Duodenal mucosa (tissue), 2 donors: Measurements from ENCODE around the gene EIF3F.

ENCODE experiments used
- H3K27ac ChIP-seq: one replicate; pipeline ENCODE4 v1.7.0; 2013; ENCODE audit warnings: low read depth, low read length
- H3K27me3 ChIP-seq, 2 donors: one replicate each; pipeline ENCODE4 v1.7.0; 2013; ENCODE audit warnings: low read length in 2 of 2, control low read depth in 1 of 2; ENCODE audit not compliant: insufficient read depth in 2 of 2, control insufficient read depth in 1 of 2
- H3K36me3 ChIP-seq, 2 donors: one replicate each; pipeline ENCODE4 v1.7.0; 2013; ENCODE audit warnings: low read length in 2 of 2, control low read depth in 1 of 2; ENCODE audit not compliant: insufficient read depth in 2 of 2, control insufficient read depth in 1 of 2
- H3K4me1 ChIP-seq, 2 donors: one replicate each; pipeline ENCODE4 v1.7.0; 2013; ENCODE audit warnings: low read length in 2 of 2, control low read depth in 1 of 2; ENCODE audit not compliant: insufficient read depth in 2 of 2, control insufficient read depth in 1 of 2
- H3K4me3 ChIP-seq, 2 donors: one replicate each; pipeline ENCODE4 v1.7.0; 2013; ENCODE audit warnings: low read length in 2 of 2, low read depth in 1 of 2
- H3K9ac ChIP-seq, 2 donors: one replicate each; pipeline ENCODE4 v1.7.0; 2013; ENCODE audit warnings: low read length in 2 of 2, low read depth in 1 of 2
- H3K9me3 ChIP-seq, 2 donors: one replicate each; pipeline ENCODE4 v1.7.0; 2013; ENCODE audit warnings: low read length in 2 of 2, control low read depth in 1 of 2; ENCODE audit not compliant: control insufficient read depth in 1 of 2

Gene EIF3F

DNA sequence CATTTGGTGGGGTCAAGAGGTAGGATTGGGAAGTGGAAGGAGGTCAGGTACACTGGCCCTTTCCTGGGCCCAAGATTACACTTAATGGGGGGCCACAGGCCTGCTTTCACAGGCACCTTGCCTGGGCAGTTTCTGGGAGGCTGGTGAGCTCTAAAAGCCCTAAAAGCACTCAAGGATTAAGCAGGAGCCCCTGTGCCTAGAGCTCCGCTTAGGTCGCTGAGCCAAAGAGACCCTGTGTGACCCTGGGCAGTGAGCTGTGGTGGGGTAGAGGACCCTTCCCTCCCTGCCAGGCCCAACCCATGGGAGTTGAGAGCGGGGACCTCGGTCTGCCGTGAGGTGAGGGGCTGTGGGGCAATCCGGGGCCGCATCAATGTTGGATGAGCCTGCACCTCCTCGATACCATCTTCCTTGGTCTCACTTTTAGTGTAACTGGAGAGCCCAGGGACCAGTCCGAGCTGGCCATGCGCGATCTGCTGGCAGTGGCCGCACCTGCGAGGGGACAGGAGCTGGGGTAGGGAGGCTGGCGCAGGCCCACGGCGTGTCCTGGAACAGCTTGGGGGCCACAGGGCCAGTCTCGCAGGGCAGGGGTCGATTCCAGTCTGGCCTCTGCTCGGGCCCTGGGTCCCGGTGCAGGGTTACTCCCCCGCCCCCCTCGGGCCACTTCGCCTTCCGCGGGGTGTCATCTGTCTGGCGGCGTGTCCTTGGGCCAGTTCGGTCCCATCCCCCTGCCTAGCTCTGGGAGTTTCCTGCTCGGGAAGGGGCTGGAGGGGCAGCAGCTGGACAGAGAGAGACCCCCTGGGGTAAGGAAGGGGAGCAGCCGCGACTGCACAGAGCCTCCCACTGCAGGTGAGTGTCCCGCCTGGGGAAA lies 44.3 kb downstream of the EIF3F start:
- no peak overlapping the region for H3K27ac ChIP-seq
- no peak overlapping the region for H3K4me3 ChIP-seq
- no peaks in the 10 kb centered on the region for H3K9me3 ChIP-seq
- H3K27me3 ChIP-seq: peaks cover 7 to 16% of the 10 kb centered on the region in 2 donors
- no peaks in the 10 kb centered on the region for H3K36me3 ChIP-seq
- no peak overlapping the region for H3K9ac ChIP-seq
- peaks cover 13 to 23% of the 10 kb centered on the region in 2 donors for H3K4me1 ChIP-seq

DNA sequence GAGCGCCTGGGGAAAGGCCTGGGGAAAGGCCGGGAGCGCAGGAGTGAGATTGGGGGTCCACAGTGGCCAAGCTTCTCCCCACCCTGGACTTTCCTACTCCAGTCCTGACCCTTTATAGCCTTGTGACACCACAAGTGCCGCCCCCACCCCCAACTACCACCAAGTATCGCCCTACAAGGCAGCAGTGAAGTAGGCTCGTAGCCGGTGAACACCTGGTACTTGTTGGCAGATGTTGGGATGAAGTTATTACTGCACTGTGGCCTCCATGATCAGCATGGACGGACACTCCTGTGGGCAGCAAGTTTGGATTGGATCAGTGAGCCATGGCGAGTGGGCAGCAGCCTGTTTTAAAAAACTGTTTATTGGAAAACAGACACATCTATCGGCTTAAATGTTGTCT lies 45.0 kb downstream of the EIF3F start:
- Histone ChIP-seq H3K9me3 (no peaks in the 10 kb centered on the region), H3K4me1 (peaks cover 13 to 23% of the 10 kb centered on the region in 2 donors), H3K9ac (no peak overlapping the region)

DNA sequence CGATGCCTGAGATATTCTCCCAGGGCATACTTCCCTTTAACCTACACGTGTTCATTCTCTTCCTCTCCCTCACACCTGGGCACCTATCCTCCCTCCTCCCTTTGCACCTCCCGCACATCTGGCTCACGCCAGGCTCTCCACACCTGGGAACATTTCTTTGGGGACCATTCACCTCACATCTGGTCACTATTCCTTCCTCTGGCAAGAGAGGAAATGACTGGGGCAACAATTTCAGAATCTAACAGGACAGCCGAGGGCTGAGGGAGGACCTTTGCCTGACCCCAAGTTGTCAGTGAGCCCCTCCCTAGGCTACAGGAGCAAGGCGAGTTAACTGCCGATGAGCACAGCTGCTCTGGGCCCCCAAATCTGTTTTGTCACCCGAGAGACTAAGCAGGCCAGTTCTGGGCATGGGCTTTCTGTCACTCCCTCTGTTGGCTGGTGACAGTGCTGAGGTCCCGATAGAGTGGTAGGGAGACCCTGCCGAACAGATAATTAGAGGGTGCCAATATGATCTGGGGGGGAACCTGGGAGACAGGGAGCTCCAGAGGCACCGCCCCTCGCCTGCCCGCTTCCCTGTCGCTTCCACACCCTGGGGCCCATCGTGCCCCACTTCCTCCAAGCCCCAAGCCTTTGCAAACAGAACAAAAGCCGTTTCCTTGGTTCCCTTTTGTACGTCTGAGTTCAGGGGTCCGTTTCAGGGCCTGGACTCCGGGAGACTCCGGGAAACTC lies 45.6 kb downstream of the EIF3F start:
- Histone ChIP-seq H3K4me3 (no peak overlapping the region), H3K4me1 (peaks cover 13 to 23% of the 10 kb centered on the region in 2 donors), H3K27ac (no peak overlapping the region), H3K27me3 (peaks cover 7 to 16% of the 10 kb centered on the region in 2 donors), H3K9me3 (no peaks in the 10 kb centered on the region), H3K9ac (no peak overlapping the region), H3K36me3 (no peaks in the 10 kb centered on the region)

More for the DNA sequence above, 45.0 kb downstream of the EIF3F start:
- Histone ChIP-seq H3K36me3 (no peaks in the 10 kb centered on the region), H3K4me3 (no peak overlapping the region), H3K27ac (no peak overlapping the region), H3K27me3 (peaks cover 7 to 16% of the 10 kb centered on the region in 2 donors)

DNA sequence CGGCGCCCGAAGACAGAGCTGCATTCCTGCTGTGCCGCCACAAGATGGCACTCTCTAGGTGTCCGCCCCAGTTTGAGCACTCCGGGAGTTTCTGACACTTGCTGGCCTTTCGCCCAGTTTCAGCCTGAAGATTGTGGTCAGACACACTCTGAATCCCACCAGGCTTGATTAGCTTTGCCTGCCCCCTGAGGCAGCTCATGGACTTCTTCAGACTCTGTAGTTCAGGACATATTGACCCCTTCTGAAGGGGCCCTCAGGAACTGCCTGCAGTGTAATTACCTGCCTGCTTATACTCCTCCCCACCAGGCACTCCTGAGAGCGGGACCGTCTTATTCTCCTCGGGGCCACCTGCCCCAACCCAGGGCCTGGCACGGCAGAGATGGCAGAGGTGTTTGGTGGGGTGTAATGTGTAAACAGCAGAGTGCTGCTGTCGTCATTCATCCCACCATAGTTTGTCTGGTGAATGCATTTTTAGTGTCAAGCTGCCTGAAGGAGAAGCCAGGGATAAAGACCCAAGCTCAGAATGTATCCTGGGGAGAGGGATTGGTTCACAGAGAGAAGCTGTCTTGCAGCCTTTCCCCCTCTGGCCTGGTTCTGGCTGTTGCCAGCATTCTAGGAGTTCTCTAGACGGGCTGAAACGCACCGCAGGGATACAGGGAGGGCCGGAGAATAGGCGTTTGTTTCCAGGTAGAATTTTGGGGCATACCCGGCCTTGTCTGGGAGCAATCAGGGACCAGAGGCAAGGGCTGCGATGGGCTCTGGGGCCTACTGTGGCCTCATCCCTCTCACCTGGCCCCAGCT lies 46.4 kb downstream of the EIF3F start:
- peak overlapping the region in 1 of 2 donors; percentile 43 for H3K9ac ChIP-seq
- no peak overlapping the region for H3K27ac ChIP-seq
- no peaks in the 10 kb centered on the region for H3K36me3 ChIP-seq
- H3K4me1 ChIP-seq: peaks cover 13 to 23% of the 10 kb centered on the region in 2 donors
- no peaks in the 10 kb centered on the region for H3K9me3 ChIP-seq
- H3K27me3 ChIP-seq: peaks cover 7 to 16% of the 10 kb centered on the region in 2 donors
- H3K4me3 ChIP-seq: no peak overlapping the region

DNA sequence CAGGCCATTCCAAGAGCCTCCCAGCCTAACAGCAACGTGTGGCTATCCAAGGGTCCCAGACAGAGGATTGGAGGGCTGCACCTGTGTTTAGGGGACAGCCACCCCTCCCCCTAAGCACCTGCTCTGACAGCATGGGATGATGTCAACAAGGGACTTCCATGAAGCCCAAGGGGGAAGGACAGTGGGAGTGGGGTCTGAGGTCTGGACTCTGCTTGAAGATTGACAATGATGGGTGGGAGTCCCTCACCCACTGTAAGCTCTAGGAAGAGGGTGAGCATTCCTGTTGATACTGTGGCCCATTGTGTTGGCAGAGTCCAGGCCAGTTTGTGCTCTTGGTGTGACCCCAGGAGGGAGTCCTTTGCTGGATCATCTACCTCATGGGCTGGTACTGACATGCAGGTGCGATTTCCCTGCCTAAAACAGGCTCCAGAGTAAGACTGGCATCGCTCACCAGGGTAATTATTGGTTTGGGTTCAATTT lies 47.0 kb downstream of the EIF3F start:
- Histone ChIP-seq H3K27ac (no peak overlapping the region), H3K4me3 (no peak overlapping the region), H3K36me3 (no peaks in the 10 kb centered on the region), H3K9me3 (no peaks in the 10 kb centered on the region), H3K27me3 (peaks cover 7 to 16% of the 10 kb centered on the region in 2 donors), H3K9ac (no peak overlapping the region), H3K4me1 (peaks cover 13 to 23% of the 10 kb centered on the region in 2 donors)

DNA sequence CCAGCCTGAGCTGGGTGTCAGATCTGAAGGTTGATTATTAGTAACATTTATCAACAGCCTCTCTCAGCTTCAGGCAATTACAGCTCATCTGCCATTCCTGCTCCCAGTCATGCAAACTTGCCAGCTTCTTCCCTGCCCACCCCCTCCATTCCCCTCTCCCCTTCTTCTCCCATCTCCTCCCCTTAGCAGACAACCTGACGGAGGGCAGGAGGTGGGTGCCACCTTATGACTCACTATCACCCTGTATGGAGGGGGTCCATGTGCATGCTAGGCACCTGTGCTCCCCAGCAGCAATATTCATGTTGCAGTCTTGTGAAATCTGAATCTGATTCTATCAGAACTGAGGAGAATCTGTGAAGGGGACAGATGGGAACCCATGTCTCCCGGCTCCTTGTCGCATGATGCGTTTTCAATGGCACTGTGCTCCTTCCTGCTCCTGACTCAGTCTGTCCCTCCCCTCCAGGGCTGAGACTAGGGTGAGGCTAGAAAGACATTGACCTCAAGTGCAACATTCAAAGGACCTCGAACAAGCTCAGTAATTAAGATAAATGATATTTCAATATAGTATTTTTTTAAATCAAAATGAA lies 47.6 kb downstream of the EIF3F start:
- Histone ChIP-seq H3K9me3 (no peaks in the 10 kb centered on the region), H3K4me1 (peaks cover 13 to 23% of the 10 kb centered on the region in 2 donors), H3K9ac (no peak overlapping the region), H3K4me3 (no peak overlapping the region), H3K36me3 (no peaks in the 10 kb centered on the region), H3K27me3 (peaks cover 7 to 16% of the 10 kb centered on the region in 2 donors), H3K27ac (no peak overlapping the region)

DNA sequence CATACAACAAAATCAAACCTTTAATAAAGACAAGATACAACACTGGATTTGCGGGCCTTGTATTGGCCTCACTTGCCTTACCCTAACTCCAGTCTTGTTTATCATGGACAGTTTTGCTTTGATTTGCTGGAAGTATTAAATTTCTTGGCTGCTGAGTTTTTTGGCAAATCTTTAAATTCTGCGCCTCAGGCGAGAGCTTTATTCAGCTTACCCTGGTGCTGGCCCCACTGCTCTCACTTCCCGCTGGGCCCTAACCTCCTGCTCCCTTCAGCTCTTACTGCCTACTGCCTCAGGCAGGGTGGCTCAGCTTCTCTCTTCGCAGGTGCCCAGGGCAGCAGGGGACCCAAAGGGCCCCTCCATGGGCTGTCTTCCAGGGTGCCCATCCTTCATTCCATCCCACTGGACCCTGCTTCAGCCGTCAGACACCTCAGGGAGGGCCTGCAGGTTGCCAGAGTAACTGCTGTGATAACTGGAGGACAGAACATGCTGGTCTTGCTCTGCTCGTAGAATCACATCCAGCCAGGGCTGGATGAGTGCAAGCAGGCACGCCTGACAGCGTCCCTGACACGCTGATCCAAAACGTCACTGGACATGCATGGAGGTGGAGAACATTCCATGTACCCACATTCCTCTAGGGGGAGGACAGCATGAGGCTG lies 48.2 kb downstream of the EIF3F start:
- Histone ChIP-seq H3K4me3 (no peak overlapping the region), H3K27ac (no peak overlapping the region), H3K36me3 (no peaks in the 10 kb centered on the region), H3K4me1 (peaks cover 13 to 23% of the 10 kb centered on the region in 2 donors), H3K9ac (no peak overlapping the region), H3K27me3 (peaks cover 4 to 16% of the 10 kb centered on the region in 2 donors), H3K9me3 (no peaks in the 10 kb centered on the region)

DNA sequence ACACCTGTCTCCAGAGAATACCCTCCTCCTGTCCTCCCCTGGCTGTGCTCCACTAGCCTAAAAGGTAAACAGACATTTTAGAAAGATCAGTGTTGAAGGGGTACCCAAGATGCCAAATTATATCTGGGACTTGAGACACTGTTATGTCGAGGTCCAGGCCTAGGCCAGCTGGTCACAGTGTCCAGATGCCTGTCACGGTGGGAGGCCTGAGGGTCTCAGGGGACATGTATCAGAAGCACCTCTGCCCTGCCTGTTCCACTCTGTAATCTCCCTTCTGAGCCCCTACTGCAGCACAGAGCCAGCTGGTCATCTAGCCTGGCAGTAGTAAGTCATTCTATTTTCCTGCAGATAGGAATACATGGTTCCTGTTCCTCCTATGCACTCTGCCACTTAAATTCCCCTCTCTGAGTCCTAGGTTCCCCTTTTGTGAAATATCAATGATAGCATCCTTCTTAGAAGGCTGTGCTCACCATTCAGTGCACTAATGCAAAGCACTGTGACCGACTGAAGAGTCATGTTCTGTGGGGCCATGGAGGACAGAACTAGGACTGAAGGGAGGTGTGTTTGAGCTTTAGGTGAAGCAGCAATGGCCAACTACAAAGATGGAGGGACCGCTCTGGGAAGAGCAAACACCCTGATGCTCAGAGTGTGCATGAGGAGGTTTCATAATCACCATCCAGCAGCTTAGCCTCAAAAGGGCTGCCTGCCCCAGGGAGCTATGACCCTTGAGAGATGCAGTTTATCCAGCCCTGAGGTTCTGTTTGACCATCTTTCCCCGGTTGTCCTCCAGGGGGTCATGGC lies 49.1 kb downstream of the EIF3F start:
- Histone ChIP-seq H3K27me3 (peaks cover 3 to 10% of the 10 kb centered on the region in 2 donors), H3K36me3 (no peaks in the 10 kb centered on the region), H3K9me3 (no peaks in the 10 kb centered on the region), H3K4me3 (no peak overlapping the region), H3K27ac (no peak overlapping the region), H3K4me1 (peaks cover 13 to 23% of the 10 kb centered on the region in 2 donors), H3K9ac (no peak overlapping the region)
